HG02973 (cell line): ENCODE data around the gene TMPO.
A peak's percentile ranks its signal among the peaks of the same experiment; 100 is the strongest.
"Not testable (repeated sequence)": the region's sequence is repeated elsewhere in the genome, so short reads cannot be mapped to it uniquely, and the experiment has no call there.

ENCODE experiments used
- ATAC-seq: cut with Tn5 transposase; IDR thresholded peaks from one replicate; pipeline ENCODE4 v1.9.1; 2021; ENCODE audit warnings: moderate library complexity; ENCODE audit not compliant: unreplicated experiment

TMPO gene

GRCh38 chr12:98509063-98509462, 6.3 kb upstream of the TMPO start:
- ATAC-seq, result no peak

GRCh38 chr12:98511806-98512205, 3.6 kb upstream of the TMPO start:
- ATAC-seq, result not testable (repeated sequence)

GRCh38 chr12:98513379-98514322, 1.7 kb upstream of the TMPO start:
- no peak for ATAC-seq

GRCh38 chr12:98514982-98515286, 456 bp upstream of the TMPO start:
- ATAC-seq, result no peak

GRCh38 chr12:98516111-98516873, 902 bp downstream of the TMPO start:
- peak; percentile 61 for ATAC-seq

- ATAC-seq, result no peak
Observed at GRCh38 chr12:98519257-98519907, 4.0 kb downstream of the TMPO start.

GRCh38 chr12:98530068-98530467, 14.7 kb downstream of the TMPO start:
- no peak for ATAC-seq

GRCh38 chr12:98532687-98533304, 17.4 kb downstream of the TMPO start:
- ATAC-seq, result no peak

GRCh38 chr12:98533723-98534251, 18.4 kb downstream of the TMPO start:
- ATAC-seq, result no peak

GRCh38 chr12:98538031-98538430, 22.6 kb downstream of the TMPO start:
- ATAC-seq, result no peak

- ATAC-seq, result no peak
Observed at GRCh38 chr12:98543701-98544100, 28.3 kb downstream of the TMPO start.

- no peak for ATAC-seq
Observed at GRCh38 chr12:98544751-98545150, 29.4 kb downstream of the TMPO start.

- ATAC-seq, result no peak
Observed at GRCh38 chr12:98549371-98550110, 34.2 kb downstream of the TMPO start.

GRCh38 chr12:98551787-98552186, 36.4 kb downstream of the TMPO start:
- ATAC-seq, result no peak

GRCh38 chr12:98558097-98558496, 42.7 kb downstream of the TMPO start:
- not testable (repeated sequence) for ATAC-seq

GRCh38 chr12:98559666-98560065, 44.3 kb downstream of the TMPO start:
- no peak for ATAC-seq

- no peak for ATAC-seq
Observed at GRCh38 chr12:98561846-98562245, 46.5 kb downstream of the TMPO start.

GRCh38 chr12:98572010-98572409, 56.6 kb downstream of the TMPO start:
- no peak for ATAC-seq

GRCh38 chr12:98574110-98574509, 58.7 kb downstream of the TMPO start:
- ATAC-seq, result no peak

- no peak for ATAC-seq
Observed at GRCh38 chr12:98575013-98575412, 59.6 kb downstream of the TMPO start.
